GM12873 (cell line): ENCODE measurements around the gene UHMK1.

Source experiments
- TF ChIP-seq, protein P1 (sequence below): IDR thresholded peaks from 2 replicates; pipeline ENCODE4 v1.5.1; 2012; ENCODE audit warnings: low read depth, mild to moderate bottlenecking, moderate library complexity, low read length, control low read depth; ENCODE audit not compliant: insufficient read depth; ENCODE audit errors: missing control alignments

Gene UHMK1

DNA sequence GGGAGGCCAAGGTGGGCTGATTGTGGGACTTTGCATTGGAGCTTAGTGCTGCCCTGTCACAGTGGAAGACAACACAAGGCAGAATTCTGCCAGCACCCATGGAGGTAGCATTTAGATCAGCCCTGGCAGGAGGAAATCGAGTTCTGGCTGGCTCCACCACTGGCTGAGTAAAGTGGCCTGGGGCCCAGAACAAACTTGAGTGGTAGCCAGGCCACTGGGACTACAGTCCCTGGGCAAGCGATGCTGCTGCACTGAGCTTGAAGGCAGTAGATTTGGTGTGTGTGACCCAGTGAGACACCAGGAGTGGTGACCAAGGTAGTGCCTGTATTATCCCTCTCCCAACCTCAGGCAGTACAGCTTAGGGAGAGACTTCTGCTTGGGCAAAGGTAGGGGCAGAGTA, 22.5 kb upstream of the UHMK1 start:
- TF ChIP-seq, protein P1, sequence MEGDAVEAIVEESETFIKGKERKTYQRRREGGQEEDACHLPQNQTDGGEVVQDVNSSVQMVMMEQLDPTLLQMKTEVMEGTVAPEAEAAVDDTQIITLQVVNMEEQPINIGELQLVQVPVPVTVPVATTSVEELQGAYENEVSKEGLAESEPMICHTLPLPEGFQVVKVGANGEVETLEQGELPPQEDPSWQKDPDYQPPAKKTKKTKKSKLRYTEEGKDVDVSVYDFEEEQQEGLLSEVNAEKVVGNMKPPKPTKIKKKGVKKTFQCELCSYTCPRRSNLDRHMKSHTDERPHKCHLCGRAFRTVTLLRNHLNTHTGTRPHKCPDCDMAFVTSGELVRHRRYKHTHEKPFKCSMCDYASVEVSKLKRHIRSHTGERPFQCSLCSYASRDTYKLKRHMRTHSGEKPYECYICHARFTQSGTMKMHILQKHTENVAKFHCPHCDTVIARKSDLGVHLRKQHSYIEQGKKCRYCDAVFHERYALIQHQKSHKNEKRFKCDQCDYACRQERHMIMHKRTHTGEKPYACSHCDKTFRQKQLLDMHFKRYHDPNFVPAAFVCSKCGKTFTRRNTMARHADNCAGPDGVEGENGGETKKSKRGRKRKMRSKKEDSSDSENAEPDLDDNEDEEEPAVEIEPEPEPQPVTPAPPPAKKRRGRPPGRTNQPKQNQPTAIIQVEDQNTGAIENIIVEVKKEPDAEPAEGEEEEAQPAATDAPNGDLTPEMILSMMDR: no peak

DNA sequence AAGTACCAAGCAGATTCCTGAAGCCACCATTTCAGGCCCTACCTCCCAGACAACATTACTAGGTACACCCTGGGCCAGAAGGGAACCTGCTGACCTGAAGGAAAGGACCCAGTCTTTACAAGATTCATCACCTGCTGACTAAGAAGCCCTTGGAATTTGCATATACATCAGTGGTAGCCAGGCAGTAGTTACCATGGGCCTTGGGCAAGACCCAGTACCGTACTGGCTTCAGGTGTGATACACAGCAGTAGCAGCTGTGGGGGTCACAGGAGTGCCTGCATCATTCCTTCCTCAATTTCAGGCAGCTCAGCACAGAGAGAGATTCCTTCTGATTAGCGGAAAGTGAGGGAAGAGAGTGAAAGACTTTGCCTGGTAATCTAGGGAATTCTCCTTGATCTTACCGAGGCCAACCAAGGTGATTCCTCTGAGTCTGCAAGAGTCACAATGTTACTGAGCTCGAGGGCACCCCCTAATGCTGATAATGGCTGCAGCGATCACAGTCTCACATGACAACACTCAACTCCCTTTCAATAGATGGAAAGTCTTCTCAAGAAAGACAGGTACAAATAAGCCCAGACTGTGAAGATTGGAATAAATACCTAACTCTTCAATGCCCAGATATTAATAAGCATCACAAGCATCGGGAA, 22.0 kb upstream of the UHMK1 start:
- TF ChIP-seq, protein P1: no peak

DNA sequence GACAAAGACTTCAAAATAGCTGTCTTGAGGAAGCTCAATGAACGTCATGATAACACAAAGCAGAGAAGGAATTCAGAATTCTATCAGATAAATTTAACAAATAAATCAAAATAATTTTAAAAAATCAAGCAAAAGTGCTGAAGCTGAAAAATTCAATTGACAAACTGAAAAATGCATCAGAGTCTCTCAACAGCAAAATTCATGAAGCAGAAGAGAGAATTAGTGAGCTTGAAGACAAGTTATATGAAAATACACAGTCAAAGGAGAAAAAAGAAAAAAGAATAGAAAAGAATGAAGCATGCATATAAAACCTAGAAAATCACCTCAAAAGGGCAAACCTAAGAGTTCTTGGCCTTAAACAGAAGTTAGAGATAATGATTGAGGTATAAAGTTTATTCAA, 21.0 kb upstream of the UHMK1 start:
- TF ChIP-seq, protein P1: no peak

DNA sequence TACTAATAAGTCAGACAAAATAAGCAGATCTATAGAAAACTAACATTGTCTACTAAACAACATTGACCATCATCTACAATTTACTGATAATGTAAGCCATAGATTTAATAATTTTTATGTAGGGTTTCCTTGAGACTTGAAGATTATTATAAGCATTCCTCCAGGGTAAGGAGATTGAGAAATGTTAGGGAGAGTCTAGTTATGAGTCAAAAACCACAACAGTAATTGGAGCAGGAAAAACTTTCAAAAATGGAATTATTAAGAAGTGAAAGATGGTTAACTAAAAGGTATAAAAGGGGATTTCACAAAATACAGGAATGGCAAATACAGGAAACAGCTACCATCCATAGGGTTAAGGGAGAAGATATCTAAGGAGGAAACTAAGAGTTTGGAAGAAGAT, 12.4 kb upstream of the UHMK1 start:
- TF ChIP-seq, protein P1: no peak

DNA sequence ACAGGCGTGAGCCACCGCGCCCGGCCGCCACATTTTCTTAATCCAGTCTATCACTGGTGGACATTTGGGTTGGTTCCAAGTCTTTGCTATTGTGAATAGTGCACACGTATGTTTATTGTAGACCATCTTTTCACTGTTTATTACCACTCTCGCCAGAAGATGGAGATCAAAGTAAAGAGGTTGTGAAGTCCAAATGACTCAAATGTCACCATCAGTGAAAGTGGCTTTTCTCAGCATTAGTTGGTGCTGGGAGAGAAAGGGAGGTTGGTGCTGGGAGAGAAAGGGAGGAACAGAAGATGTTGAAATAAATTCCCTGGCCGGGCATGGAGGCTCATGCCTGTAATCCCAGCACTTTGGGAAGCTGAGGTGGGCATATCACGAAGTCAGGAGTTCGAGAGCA, 10.4 kb upstream of the UHMK1 start:
- TF ChIP-seq, protein P1: no peak

DNA sequence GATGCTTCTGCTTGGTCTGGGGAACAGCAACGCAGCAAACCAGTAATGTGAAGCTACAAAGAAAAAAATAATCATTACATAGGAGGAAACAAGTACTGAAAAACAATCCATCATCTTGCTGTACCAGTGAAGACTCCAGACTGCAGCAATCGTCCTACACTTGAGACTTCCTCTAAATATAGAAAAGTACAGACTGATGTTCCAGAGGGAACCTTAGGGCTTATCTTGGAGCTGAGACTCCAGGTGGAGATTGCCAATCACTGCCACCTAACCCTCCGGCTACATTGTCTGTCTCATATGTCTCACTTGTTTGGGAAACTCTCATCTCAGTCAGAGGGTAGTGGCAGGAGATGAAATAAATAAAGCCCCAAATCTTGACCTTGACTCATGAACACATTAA, 9.4 kb upstream of the UHMK1 start:
- TF ChIP-seq, protein P1: no peak

DNA sequence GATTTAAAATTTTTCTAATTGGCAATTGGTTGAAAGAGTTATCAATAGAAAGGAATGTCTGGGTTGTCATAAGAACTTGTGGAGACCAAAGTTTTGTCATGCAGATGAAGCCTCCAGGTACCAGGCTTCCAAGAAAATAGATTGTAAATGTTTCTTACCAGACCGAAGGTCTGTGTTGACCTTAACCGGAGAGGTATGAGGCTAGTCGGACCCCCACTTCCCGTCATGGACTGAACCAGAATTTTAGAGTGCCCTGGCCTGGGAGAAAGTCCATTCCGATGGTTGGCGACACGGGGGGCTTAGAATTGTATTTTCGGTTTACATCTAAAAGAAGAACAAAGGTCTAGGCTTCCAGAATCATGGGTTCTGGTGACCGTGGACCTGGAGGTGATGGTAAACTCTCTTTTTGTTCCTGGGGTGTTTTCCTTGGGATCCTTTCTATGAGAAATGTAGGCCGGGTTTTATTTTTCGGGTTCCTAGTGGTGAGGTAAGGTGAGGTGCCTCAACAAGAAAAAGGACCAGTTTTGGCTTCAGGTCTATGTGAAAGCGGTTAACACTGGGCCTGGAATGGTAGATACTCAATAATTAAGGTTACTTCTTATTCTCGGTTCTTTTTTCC, 405 bp upstream of the UHMK1 start:
- TF ChIP-seq, protein P1: no peak

DNA sequence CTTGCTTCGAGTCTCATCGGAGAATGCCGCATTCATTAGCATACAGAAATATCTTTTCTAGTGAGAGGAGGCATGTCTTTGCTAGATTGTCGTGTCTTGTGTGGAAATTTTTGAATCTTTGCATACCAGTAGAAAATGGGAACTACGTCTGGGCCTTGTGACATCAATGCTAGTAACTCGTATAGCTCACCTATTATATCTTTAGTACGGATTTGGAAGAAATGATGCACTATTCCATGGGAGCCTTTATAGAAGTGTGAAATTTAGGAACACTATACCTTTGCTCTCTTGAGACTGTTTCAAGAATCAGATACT, 835 bp downstream of the UHMK1 start:
- TF ChIP-seq, protein P1: no peak
